HepG2 (cell line): Measurements from ENCODE around the gene ATP8A2.

ENCODE experiments used
- ATF7 ChIP-seq, 2 experiments: fragments of 450-650 bp in 1 of 2; sonication (generic) in 1 of 2; formaldehyde crosslinking in 1 of 2; IDR thresholded peaks; 2 replicates each; pipeline versions ENCODE4 v1.4.0 to v1.6.1; 2016 to 2020; ENCODE audit warnings: antibody characterized with exemption in 1 of 2, mild to moderate bottlenecking in 1 of 2, missing genetic modification reagents in 1 of 2
- CCAR2 ChIP-seq: fragments of 200-400 bp; formaldehyde crosslinking; optimal IDR thresholded peaks from 2 replicates; pipeline ENCODE3; 2018; ENCODE audit warnings: low read depth, mild to moderate bottlenecking, low read length, moderate library complexity
- ELF1 ChIP-seq: sonication (generic); formaldehyde crosslinking; IDR thresholded peaks from 2 replicates; pipeline ENCODE4 v1.4.0; 2020; ENCODE audit warnings: missing genetic modification reagents
- IRF2 ChIP-seq: IDR thresholded peaks from 2 replicates; pipeline ENCODE4 v1.6.1; 2018; ENCODE audit warnings: missing genetic modification reagents, missing compliant biosample characterization
- POLR2A ChIP-seq, 2 experiments: IDR thresholded peaks; 2 replicates each; pipeline ENCODE4 v1.6.1; 2011; ENCODE audit warnings: low read depth in 2 of 2, low read length in 2 of 2, mild to moderate bottlenecking in 1 of 2, moderate library complexity in 1 of 2; ENCODE audit not compliant: insufficient read depth in 1 of 2
- RFX5 ChIP-seq: IDR thresholded peaks from 2 replicates; pipeline ENCODE4 v1.6.1; 2011; ENCODE audit warnings: low read depth, low read length, improper control_type of control experiment
- TP53 ChIP-seq: sonication (generic); formaldehyde crosslinking; conservative IDR thresholded peaks from 2 replicates; pipeline ENCODE4 v1.4.0; 2020; ENCODE audit warnings: missing genetic modification reagents
- TF ChIP-seq, protein P1 (sequence below): fragments of 450-650 bp; IDR thresholded peaks from 2 replicates; pipeline ENCODE4 v1.6.1; 2017; ENCODE audit warnings: mild to moderate bottlenecking
- TF ChIP-seq, protein P2 (sequence below): sonication (generic); formaldehyde crosslinking; IDR thresholded peaks from 2 replicates; pipeline ENCODE4 v1.5.0; 2020; ENCODE audit warnings: missing genetic modification reagents
- TF ChIP-seq, protein P3 (sequence below): fragments of 450-650 bp; IDR thresholded peaks from 2 replicates; pipeline ENCODE4 v1.6.1; 2016
- TF ChIP-seq, protein P4 (sequence below): sonication (generic); formaldehyde crosslinking; IDR thresholded peaks from 2 replicates; pipeline ENCODE4 v1.4.0; 2020; ENCODE audit warnings: missing genetic modification reagents

DNA sequence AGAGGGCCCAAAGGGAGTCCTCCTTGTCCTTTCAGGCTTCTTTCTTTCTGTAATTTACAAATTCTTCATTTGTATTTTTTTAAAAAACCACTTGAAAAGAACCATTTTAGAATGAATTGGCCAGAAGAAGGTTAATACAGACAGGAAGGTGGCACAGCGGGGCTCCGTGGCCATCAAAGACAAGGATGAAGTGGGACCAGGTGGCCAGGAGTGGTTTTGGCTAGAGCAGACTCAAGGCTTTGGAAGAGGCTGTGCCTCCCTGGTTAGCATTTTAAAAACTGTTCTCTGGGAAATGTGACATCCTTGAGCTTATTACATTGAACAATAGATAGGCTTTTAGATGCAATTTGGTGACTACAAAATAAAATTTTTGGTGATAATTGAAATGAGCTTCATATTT, 48.4 kb downstream of the ATP8A2 start:
- TF ChIP-seq, protein P1, sequence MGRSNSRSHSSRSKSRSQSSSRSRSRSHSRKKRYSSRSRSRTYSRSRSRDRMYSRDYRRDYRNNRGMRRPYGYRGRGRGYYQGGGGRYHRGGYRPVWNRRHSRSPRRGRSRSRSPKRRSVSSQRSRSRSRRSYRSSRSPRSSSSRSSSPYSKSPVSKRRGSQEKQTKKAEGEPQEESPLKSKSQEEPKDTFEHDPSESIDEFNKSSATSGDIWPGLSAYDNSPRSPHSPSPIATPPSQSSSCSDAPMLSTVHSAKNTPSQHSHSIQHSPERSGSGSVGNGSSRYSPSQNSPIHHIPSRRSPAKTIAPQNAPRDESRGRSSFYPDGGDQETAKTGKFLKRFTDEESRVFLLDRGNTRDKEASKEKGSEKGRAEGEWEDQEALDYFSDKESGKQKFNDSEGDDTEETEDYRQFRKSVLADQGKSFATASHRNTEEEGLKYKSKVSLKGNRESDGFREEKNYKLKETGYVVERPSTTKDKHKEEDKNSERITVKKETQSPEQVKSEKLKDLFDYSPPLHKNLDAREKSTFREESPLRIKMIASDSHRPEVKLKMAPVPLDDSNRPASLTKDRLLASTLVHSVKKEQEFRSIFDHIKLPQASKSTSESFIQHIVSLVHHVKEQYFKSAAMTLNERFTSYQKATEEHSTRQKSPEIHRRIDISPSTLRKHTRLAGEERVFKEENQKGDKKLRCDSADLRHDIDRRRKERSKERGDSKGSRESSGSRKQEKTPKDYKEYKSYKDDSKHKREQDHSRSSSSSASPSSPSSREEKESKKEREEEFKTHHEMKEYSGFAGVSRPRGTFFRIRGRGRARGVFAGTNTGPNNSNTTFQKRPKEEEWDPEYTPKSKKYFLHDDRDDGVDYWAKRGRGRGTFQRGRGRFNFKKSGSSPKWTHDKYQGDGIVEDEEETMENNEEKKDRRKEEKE = no peak
- TF ChIP-seq, protein P2, sequence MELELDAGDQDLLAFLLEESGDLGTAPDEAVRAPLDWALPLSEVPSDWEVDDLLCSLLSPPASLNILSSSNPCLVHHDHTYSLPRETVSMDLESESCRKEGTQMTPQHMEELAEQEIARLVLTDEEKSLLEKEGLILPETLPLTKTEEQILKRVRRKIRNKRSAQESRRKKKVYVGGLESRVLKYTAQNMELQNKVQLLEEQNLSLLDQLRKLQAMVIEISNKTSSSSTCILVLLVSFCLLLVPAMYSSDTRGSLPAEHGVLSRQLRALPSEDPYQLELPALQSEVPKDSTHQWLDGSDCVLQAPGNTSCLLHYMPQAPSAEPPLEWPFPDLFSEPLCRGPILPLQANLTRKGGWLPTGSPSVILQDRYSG = no peak
- TF ChIP-seq TP53 (CRISPR knock-in tag) (no peak), IRF2 (CRISPR knock-in tag) (no peak), RFX5 (no peak), CCAR2 (no peak), ELF1 (CRISPR knock-in tag) (no peak), ATF7 (IDR thresholded peaks at IDR 0.05) (no peak), ATF7 (CRISPR knock-in tag; IDR thresholded peaks at IDR 0.05) (no peak), POLR2A (IDR thresholded peaks at IDR 0.05; ENCODE audit: insufficient read depth in 1 of 2, low read depth in 2 of 2, low read length in 2 of 2) (no peak)
- TF ChIP-seq, protein P3, sequence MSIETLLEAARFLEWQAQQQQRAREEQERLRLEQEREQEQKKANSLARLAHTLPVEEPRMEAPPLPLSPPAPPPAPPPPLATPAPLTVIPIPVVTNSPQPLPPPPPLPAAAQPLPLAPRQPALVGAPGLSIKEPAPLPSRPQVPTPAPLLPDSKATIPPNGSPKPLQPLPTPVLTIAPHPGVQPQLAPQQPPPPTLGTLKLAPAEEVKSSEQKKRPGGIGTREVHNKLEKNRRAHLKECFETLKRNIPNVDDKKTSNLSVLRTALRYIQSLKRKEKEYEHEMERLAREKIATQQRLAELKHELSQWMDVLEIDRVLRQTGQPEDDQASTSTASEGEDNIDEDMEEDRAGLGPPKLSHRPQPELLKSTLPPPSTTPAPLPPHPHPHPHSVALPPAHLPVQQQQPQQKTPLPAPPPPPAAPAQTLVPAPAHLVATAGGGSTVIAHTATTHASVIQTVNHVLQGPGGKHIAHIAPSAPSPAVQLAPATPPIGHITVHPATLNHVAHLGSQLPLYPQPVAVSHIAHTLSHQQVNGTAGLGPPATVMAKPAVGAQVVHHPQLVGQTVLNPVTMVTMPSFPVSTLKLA = no peak
- TF ChIP-seq, protein P4, sequence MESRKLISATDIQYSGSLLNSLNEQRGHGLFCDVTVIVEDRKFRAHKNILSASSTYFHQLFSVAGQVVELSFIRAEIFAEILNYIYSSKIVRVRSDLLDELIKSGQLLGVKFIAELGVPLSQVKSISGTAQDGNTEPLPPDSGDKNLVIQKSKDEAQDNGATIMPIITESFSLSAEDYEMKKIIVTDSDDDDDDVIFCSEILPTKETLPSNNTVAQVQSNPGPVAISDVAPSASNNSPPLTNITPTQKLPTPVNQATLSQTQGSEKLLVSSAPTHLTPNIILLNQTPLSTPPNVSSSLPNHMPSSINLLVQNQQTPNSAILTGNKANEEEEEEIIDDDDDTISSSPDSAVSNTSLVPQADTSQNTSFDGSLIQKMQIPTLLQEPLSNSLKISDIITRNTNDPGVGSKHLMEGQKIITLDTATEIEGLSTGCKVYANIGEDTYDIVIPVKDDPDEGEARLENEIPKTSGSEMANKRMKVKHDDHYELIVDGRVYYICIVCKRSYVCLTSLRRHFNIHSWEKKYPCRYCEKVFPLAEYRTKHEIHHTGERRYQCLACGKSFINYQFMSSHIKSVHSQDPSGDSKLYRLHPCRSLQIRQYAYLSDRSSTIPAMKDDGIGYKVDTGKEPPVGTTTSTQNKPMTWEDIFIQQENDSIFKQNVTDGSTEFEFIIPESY (CRISPR knock-in tag) = no peak
